HG02973 (cell line): ENCODE data around the gene SBK3.

ENCODE experiments used
- ATAC-seq: cut with Tn5 transposase; IDR thresholded peaks from one replicate; pipeline ENCODE4 v1.9.1; 2021; ENCODE audit warnings: moderate library complexity; ENCODE audit not compliant: unreplicated experiment

Gene SBK3

GRCh38 chr19:55493052-55493644 is 52.2 kb downstream of the SBK3 start:
- ATAC-seq: no peak

- no peak for ATAC-seq
Observed at GRCh38 chr19:55492362-55492944, 52.9 kb downstream of the SBK3 start.

- no peak for ATAC-seq
Observed at GRCh38 chr19:55491546-55492360, 53.6 kb downstream of the SBK3 start.
